Measurements from ENCODE around the gene HLA-DRB1.

Gene HLA-DRB1

DNA sequence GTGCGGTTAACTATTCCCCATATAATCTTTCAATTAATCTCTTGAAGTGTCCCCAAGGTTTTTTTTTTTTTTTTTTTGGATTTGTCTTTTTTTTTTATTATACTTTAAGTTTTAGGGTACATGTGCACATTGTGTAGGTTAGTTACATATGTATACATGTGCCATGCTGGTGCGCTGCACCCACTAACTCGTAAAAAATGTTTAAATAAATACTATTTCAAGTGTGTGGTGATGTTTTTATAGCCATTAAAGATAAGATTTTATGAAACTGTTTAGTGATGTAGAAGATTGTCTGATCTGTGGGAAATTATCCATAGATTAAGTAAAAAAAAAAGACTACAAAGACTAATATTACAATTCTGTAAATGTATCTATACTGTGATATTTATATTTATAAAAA, 34.9 kb upstream of the HLA-DRB1 start:
- Histone ChIP-seq H3K4me2 (no peak overlapping the region), H3K27me3 (ENCODE audit: insufficient read depth, low read depth) (no peaks in the 10 kb centered on the region), H3K27ac (no peak overlapping the region), H4K20me1 (ENCODE audit: insufficient read depth) (no peaks in the 10 kb centered on the region), H3K36me3 (ENCODE audit: insufficient read depth) (no peaks in the 10 kb centered on the region), H3K4me3 (IDR thresholded peaks at IDR 0.05; ENCODE audit: insufficient read depth, low read depth, low read length) (no peak overlapping the region), H3K4me1 (ENCODE audit: low read depth, poor library complexity, severe bottlenecking) (peaks cover 46% of the 10 kb centered on the region), H3K79me2 (ENCODE audit: insufficient read depth, low read depth) (no peaks in the 10 kb centered on the region), H2AFZ (ENCODE audit: low read depth) (no peak overlapping the region), H3K9ac (no peak overlapping the region)
- TF ChIP-seq, protein P1, sequence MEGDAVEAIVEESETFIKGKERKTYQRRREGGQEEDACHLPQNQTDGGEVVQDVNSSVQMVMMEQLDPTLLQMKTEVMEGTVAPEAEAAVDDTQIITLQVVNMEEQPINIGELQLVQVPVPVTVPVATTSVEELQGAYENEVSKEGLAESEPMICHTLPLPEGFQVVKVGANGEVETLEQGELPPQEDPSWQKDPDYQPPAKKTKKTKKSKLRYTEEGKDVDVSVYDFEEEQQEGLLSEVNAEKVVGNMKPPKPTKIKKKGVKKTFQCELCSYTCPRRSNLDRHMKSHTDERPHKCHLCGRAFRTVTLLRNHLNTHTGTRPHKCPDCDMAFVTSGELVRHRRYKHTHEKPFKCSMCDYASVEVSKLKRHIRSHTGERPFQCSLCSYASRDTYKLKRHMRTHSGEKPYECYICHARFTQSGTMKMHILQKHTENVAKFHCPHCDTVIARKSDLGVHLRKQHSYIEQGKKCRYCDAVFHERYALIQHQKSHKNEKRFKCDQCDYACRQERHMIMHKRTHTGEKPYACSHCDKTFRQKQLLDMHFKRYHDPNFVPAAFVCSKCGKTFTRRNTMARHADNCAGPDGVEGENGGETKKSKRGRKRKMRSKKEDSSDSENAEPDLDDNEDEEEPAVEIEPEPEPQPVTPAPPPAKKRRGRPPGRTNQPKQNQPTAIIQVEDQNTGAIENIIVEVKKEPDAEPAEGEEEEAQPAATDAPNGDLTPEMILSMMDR (conservative IDR thresholded peaks at IDR 0.05; ENCODE audit: low read depth, low read length), result no peak

DNA sequence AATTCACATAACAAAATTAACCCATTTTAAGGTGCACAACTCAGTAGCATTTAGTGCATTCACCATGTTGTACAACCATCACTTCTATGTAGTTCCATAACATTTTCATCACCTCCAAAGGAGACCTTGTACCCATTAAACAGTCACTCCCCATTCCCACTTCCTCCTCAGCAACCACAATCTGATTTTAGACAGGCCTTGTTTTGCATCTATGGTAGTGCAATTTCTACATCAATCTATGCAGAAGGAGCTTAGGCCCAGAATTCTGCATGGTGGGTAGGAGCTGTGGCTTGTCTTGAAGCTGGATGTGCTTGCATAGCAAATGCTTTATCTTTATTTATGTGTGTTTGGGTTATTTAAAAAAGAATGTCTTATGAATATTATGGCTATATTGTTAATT, 34.0 kb upstream of the HLA-DRB1 start:
- no peaks in the 10 kb centered on the region for H3K79me2 ChIP-seq (ENCODE audit: insufficient read depth, low read depth)
- H2AFZ ChIP-seq (ENCODE audit: low read depth), result no peak overlapping the region
- peaks cover 46% of the 10 kb centered on the region for H3K4me1 ChIP-seq (ENCODE audit: low read depth, poor library complexity, severe bottlenecking)
- no peaks in the 10 kb centered on the region for H3K27me3 ChIP-seq (ENCODE audit: insufficient read depth, low read depth)
- peak overlapping the region; percentile 91 for H3K27ac ChIP-seq
- H3K4me2 ChIP-seq, result peak overlapping the region; percentile 86
- H3K9ac ChIP-seq, result no peak overlapping the region
- TF ChIP-seq, protein P1 (conservative IDR thresholded peaks at IDR 0.05; ENCODE audit: low read depth, low read length), result no peak
- H4K20me1 ChIP-seq (ENCODE audit: insufficient read depth), result no peaks in the 10 kb centered on the region
- H3K4me3 ChIP-seq (IDR thresholded peaks at IDR 0.05; ENCODE audit: insufficient read depth, low read depth, low read length), result no peak overlapping the region
- no peaks in the 10 kb centered on the region for H3K36me3 ChIP-seq (ENCODE audit: insufficient read depth)

DNA sequence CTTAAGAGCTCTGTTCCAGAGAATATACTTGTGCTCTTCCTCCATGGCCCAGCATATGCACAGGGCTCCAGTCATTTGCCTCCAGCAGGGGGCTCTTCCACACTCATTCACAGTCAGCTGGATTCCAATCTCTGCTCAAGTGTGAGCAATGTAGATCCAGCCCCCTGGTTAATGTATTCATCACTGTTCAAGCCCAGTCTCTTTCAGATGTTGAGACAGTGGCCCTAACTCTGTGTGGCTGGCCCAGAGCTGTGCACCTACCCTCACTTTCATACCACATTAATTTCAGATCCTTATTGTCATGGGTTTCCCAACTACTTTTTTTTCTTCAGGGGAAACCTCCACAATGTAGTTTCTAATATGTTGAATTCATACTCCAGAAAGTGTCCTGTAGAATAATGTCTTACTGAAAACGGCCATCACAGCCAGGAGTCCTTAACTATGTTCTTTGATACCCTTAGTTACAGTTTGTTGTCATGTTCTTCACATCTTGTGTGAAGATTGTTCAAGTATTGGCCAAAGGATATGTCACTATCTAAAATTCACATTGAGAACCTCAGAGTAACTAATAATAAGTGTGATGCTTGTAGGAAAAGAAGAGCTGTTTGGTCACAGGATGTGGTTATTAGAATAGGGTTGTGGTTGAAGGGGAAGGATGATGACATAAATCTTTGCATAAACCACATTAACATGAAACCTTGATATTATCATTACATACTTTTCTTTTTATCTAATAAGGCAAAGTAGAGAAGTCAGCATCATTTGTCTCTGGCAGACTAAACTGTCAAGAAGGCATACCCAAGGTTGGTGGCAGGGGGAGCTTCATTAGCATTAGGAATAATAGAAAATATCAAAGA, 33.1 kb upstream of the HLA-DRB1 start:
- no peak overlapping the region for H3K4me3 ChIP-seq (IDR thresholded peaks at IDR 0.05; ENCODE audit: insufficient read depth, low read depth, low read length)
- no peaks in the 10 kb centered on the region for H3K36me3 ChIP-seq (ENCODE audit: insufficient read depth)
- H3K4me2 ChIP-seq, result peak overlapping the region; percentile 86
- no peaks in the 10 kb centered on the region for H3K27me3 ChIP-seq (ENCODE audit: insufficient read depth, low read depth)
- peak overlapping the region; percentile 41 for H3K9ac ChIP-seq
- H2AFZ ChIP-seq (ENCODE audit: low read depth), result peak overlapping the region; percentile 12; the same call in 1 of the 2 replicates
- H4K20me1 ChIP-seq (ENCODE audit: insufficient read depth), result no peaks in the 10 kb centered on the region
- H3K27ac ChIP-seq, result peak overlapping the region; percentile 91
- H3K79me2 ChIP-seq (ENCODE audit: insufficient read depth, low read depth), result no peaks in the 10 kb centered on the region
- TF ChIP-seq, protein P1 (conservative IDR thresholded peaks at IDR 0.05; ENCODE audit: low read depth, low read length), result peak; percentile 42; the same call in 1 of the 2 replicates
- peaks cover 37% of the 10 kb centered on the region for H3K4me1 ChIP-seq (ENCODE audit: low read depth, poor library complexity, severe bottlenecking)

DNA sequence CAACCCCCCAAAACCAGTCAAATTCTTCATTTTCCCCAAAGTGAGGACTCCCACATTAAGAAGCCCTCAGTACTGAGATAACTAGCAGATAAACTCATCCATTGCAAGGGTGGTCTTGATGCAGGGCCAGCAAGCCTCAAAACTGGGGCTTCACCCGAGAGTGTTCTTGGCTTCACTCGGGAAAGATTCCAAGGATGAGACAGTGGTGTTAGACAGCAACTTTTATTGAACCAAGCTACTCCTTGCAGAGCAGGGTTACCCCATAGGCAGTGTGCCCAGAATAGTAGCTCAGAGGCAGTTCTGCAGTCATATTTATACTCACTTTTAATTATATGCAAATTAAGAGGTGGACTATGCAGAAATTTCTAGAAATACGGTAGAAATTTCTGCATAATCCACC, 31.7 kb upstream of the HLA-DRB1 start:
- H3K27me3 ChIP-seq (ENCODE audit: insufficient read depth, low read depth), result no peaks in the 10 kb centered on the region
- H3K27ac ChIP-seq, result peak overlapping the region; percentile 91; the same call in 1 of the 2 replicates
- H2AFZ ChIP-seq (ENCODE audit: low read depth), result no peak overlapping the region
- no peaks in the 10 kb centered on the region for H3K36me3 ChIP-seq (ENCODE audit: insufficient read depth)
- H3K4me3 ChIP-seq (IDR thresholded peaks at IDR 0.05; ENCODE audit: insufficient read depth, low read depth, low read length), result no peak overlapping the region
- H3K79me2 ChIP-seq (ENCODE audit: insufficient read depth, low read depth), result no peaks in the 10 kb centered on the region
- no peaks in the 10 kb centered on the region for H4K20me1 ChIP-seq (ENCODE audit: insufficient read depth)
- TF ChIP-seq, protein P1 (conservative IDR thresholded peaks at IDR 0.05; ENCODE audit: low read depth, low read length), result no peak
- peaks cover 33% of the 10 kb centered on the region for H3K4me1 ChIP-seq (ENCODE audit: low read depth, poor library complexity, severe bottlenecking)
- H3K4me2 ChIP-seq, result no peak overlapping the region
- no peak overlapping the region for H3K9ac ChIP-seq
